Measurements from ENCODE around the gene PDCD2.

DNA sequence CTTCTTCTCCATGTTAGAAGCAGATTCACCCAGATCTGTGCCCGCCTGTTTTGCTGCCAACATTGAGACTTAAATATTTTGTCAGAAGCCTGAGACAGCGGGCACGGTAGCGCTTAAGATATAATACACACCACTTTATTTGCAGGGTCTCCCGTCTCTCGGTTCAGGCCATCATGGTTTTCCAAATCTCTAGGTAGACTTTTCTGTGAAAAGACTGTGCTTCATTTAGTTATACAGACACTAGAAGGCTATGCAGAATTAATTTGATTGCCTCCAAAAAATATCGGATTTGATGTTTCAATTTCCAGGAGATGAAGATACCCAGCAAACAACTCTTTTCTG lies 29.7 kb downstream of the PDCD2 start:
- TF ChIP-seq ZNF140 (tag by site-specific recombination; IDR thresholded peaks at IDR 0.05) (no peak), ZNF2 (tag by site-specific recombination; IDR thresholded peaks at IDR 0.05) (no peak)
- TF ChIP-seq, protein P1, sequence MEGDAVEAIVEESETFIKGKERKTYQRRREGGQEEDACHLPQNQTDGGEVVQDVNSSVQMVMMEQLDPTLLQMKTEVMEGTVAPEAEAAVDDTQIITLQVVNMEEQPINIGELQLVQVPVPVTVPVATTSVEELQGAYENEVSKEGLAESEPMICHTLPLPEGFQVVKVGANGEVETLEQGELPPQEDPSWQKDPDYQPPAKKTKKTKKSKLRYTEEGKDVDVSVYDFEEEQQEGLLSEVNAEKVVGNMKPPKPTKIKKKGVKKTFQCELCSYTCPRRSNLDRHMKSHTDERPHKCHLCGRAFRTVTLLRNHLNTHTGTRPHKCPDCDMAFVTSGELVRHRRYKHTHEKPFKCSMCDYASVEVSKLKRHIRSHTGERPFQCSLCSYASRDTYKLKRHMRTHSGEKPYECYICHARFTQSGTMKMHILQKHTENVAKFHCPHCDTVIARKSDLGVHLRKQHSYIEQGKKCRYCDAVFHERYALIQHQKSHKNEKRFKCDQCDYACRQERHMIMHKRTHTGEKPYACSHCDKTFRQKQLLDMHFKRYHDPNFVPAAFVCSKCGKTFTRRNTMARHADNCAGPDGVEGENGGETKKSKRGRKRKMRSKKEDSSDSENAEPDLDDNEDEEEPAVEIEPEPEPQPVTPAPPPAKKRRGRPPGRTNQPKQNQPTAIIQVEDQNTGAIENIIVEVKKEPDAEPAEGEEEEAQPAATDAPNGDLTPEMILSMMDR (tag by site-specific recombination; IDR thresholded peaks at IDR 0.05) = no peak
- TF ChIP-seq, protein P2, sequence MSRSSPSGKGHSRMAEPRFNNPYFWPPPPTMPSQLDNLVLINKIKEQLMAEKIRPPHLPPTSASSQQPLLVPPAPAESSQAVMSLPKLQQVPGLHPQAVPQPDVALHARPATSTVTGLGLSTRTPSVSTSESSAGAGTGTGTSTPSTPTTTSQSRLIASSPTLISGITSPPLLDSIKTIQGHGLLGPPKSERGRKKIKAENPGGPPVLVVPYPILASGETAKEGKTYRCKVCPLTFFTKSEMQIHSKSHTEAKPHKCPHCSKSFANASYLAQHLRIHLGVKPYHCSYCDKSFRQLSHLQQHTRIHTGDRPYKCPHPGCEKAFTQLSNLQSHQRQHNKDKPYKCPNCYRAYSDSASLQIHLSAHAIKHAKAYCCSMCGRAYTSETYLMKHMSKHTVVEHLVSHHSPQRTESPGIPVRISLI (tag by site-specific recombination; IDR thresholded peaks at IDR 0.05) = no peak
